Mesendoderm (in vitro differentiated cells): Measurements from ENCODE around the gene ZNF394.

ENCODE experiments used
- DNase-seq: peaks from one replicate; pipeline ENCODE4 v3.0.0; 2013
- H2AK5ac ChIP-seq: 2 replicates; pipeline ENCODE4 v1.6.1; 2013; ENCODE audit warnings: low read length, inconsistent platforms
- H2BK120ac ChIP-seq: 2 replicates; pipeline ENCODE4 v1.6.1; 2013; ENCODE audit warnings: low read depth, mild to moderate bottlenecking, low read length, moderate library complexity, mixed read lengths
- H2BK15ac ChIP-seq: replicated peaks from 2 replicates; pipeline ENCODE4 v1.6.1; 2013; ENCODE audit warnings: low read depth, mild to moderate bottlenecking, moderate library complexity
- H2BK5ac ChIP-seq: 2 replicates; pipeline ENCODE4 v1.6.1; 2013; ENCODE audit warnings: low read length, inconsistent platforms
- H3K18ac ChIP-seq: 2 replicates; pipeline ENCODE4 v1.6.1; 2013; ENCODE audit warnings: mild to moderate bottlenecking, low read length, mixed read lengths
- H3K23ac ChIP-seq: one replicate; pipeline ENCODE4 v1.6.1; 2013; ENCODE audit warnings: low read length
- H3K27ac ChIP-seq: 2 replicates; pipeline ENCODE4 v1.5.1; 2013; ENCODE audit warnings: low read depth, mild to moderate bottlenecking, inconsistent platforms, low read length, moderate library complexity
- H3K27me3 ChIP-seq: 2 replicates; pipeline ENCODE4 v1.6.1; 2013; ENCODE audit warnings: low read length, control low read depth, mild to moderate bottlenecking, inconsistent platforms; ENCODE audit not compliant: insufficient read depth, poor library complexity
- H3K36me3 ChIP-seq: 2 replicates; pipeline ENCODE4 v1.6.1; 2013; ENCODE audit warnings: low read length, inconsistent platforms; ENCODE audit not compliant: control insufficient read depth, insufficient read depth
- H3K4ac ChIP-seq: one replicate; pipeline ENCODE4 v1.6.1; 2013; ENCODE audit warnings: low read depth, mild to moderate bottlenecking, low read length, moderate library complexity
- H3K4me1 ChIP-seq: 2 replicates; pipeline ENCODE4 v1.6.1; 2013; ENCODE audit warnings: low read depth, low read length, inconsistent platforms; ENCODE audit not compliant: control insufficient read depth
- H3K4me2 ChIP-seq: 2 replicates; pipeline ENCODE4 v1.6.1; 2013; ENCODE audit warnings: low read length
- H3K4me3 ChIP-seq: 2 replicates; pipeline ENCODE4 v1.5.1; 2013; ENCODE audit warnings: mild to moderate bottlenecking, low read length
- H3K56ac ChIP-seq: one replicate; pipeline ENCODE4 v1.6.1; 2013; ENCODE audit warnings: low read length
- H3K79me1 ChIP-seq: 2 replicates; pipeline ENCODE4 v1.6.1; 2013; ENCODE audit warnings: low read length, inconsistent platforms
- H3K79me2 ChIP-seq: 2 replicates; pipeline ENCODE4 v1.6.1; 2013; ENCODE audit warnings: mild to moderate bottlenecking, low read length; ENCODE audit not compliant: control insufficient read depth, insufficient read depth
- H3K9ac ChIP-seq: 2 replicates; pipeline ENCODE4 v1.6.1; 2013; ENCODE audit warnings: low read length, inconsistent platforms
- H4K5ac ChIP-seq: one replicate; pipeline ENCODE4 v1.6.1; 2013; ENCODE audit warnings: low read length
- H4K8ac ChIP-seq: one replicate; pipeline ENCODE4 v1.6.1; 2013; ENCODE audit warnings: low read depth, mild to moderate bottlenecking, control low read depth, low read length, moderate library complexity
- WGBS: extraction: QIAGEN DNeasy Blood & Tissue Kit; methylation state at CpG from one replicate; pipeline ENCODE4 v1.1.7; 2013; ENCODE audit warnings: low lambda C conversion rate, missing lambda C conversion rate; ENCODE audit not compliant: insufficient coverage; ENCODE audit errors: extremely low coverage; 5-methylcytosine and 5-hydroxymethylcytosine counted together

Gene ZNF394

DNA sequence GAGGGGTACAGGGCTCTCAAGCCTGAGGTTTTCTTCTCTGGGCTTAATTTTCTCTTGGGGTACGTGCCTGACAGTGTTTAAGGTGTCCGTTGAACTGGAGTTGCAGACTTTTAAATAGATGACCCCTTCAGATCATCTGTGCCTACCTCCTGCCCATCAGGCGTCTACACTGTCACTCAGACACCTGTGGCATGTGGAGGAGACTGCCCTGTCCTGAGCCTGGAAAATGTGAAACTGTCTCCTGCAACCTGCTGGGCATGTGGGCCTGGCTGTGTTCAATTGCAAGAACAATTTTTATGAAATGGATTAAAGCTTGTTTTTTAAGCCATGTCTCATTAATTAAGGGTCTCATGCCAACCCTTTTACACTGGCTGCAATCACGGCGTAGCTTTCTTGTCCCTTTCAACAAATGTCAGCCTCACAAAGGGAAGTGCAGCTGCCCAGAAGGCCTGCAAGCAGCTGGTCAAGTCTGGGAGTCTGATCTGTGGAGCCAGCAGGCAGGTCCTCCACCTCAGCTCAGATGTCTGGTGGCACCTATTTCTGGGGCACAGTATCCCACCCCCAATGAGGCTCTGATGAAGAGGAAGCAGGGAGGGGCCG, 42.9 kb downstream of the ZNF394 start:
- H2BK120ac ChIP-seq, result no peak overlapping the region
- H3K4me1 ChIP-seq, result no peaks in the 10 kb centered on the region
- no peak overlapping the region for H3K9ac ChIP-seq
- no CpG with 5 or more reads among the region's 6 CpGs for WGBS
- no peak overlapping the region for H3K56ac ChIP-seq
- H4K8ac ChIP-seq, result no peak overlapping the region
- DNase-seq, result no peak
- peaks cover 11% of the 10 kb centered on the region for H3K79me1 ChIP-seq
- H3K4me3 ChIP-seq, result no peak overlapping the region
- no peak overlapping the region for H2AK5ac ChIP-seq
- no peak overlapping the region for H3K18ac ChIP-seq
- H3K4ac ChIP-seq, result no peak overlapping the region
- no peak overlapping the region for H4K5ac ChIP-seq
- no peak overlapping the region for H3K23ac ChIP-seq
- H3K27me3 ChIP-seq, result no peaks in the 10 kb centered on the region
- H3K4me2 ChIP-seq, result no peak overlapping the region
- peaks cover 20% of the 10 kb centered on the region for H3K79me2 ChIP-seq
- H3K36me3 ChIP-seq, result peaks cover 10% of the 10 kb centered on the region
- no peak overlapping the region for H2BK5ac ChIP-seq
- no peak overlapping the region for H3K27ac ChIP-seq
- H2BK15ac ChIP-seq, result no peak overlapping the region

DNA sequence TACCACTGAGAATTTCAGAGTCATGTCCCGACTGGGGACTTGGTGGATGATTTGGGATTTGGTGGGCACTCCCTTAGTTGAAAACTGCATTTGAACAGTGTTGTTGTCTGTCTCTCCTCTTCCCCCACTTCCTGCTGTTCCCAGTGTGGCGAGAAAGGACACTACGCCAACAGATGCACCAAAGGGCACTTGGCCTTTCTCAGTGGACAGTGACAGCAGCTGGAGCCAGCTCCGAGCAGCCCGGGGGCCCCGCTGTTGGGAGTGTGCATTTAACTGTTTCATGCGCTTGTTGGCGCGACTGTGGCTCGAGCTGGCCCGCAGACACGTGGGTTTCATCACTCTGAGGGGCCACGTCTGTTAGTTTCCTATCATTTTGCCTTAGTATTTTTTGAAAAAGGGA, 43.8 kb downstream of the ZNF394 start:
- H3K4me2 ChIP-seq, result no peak overlapping the region
- H3K4me1 ChIP-seq, result no peaks in the 10 kb centered on the region
- H4K5ac ChIP-seq, result no peak overlapping the region
- H2BK5ac ChIP-seq, result no peak overlapping the region
- H3K4ac ChIP-seq, result no peak overlapping the region
- H2AK5ac ChIP-seq, result no peak overlapping the region
- H2BK120ac ChIP-seq, result no peak overlapping the region
- no peak overlapping the region for H3K18ac ChIP-seq
- peaks cover 10% of the 10 kb centered on the region for H3K79me1 ChIP-seq
- no peak overlapping the region for H3K56ac ChIP-seq
- peaks cover 10% of the 10 kb centered on the region for H3K36me3 ChIP-seq
- no peak overlapping the region for H4K8ac ChIP-seq
- no peak overlapping the region for H3K23ac ChIP-seq
- no peak overlapping the region for H3K4me3 ChIP-seq
- no peaks in the 10 kb centered on the region for H3K27me3 ChIP-seq
- H3K79me2 ChIP-seq, result peaks cover 13% of the 10 kb centered on the region
- H3K27ac ChIP-seq, result no peak overlapping the region
- no peak overlapping the region for H2BK15ac ChIP-seq
- DNase-seq, result no peak
- H3K9ac ChIP-seq, result no peak overlapping the region
- no CpG with 5 or more reads among the region's 13 CpGs for WGBS

DNA sequence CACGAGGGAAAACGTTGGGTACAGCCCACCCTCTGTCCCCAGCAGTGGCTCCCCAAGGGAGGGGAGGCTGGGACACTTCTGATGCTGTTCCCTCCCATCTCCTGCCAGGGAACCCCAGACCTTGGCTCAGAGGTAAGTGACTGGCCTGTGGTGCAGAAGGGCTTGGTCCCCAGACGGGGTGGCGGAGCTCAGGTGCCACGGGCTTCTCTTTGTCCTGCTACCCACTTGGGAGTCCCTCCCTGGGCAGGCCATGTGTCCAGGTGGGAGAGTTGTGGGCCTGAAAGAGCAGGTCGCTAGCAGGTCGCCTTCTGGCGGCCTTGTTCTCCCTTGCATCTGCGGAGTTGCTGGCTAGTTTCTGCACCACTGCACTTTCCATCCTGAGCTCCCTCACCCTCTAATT, 44.2 kb downstream of the ZNF394 start:
- Histone ChIP-seq H2BK120ac (no peak overlapping the region), H3K4me2 (no peak overlapping the region), H2AK5ac (no peak overlapping the region), H3K79me1 (peaks cover 9% of the 10 kb centered on the region), H3K4me1 (no peaks in the 10 kb centered on the region), H3K36me3 (peaks cover 13% of the 10 kb centered on the region), H4K5ac (no peak overlapping the region), H3K27ac (no peak overlapping the region), H3K9ac (no peak overlapping the region), H4K8ac (no peak overlapping the region), H3K4ac (no peak overlapping the region), H3K79me2 (peaks cover 10% of the 10 kb centered on the region), H2BK15ac (no peak overlapping the region), H3K56ac (no peak overlapping the region), H3K18ac (no peak overlapping the region), H2BK5ac (no peak overlapping the region), H3K4me3 (no peak overlapping the region), H3K23ac (no peak overlapping the region), H3K27me3 (no peaks in the 10 kb centered on the region)
- WGBS, result no CpG with 5 or more reads among the region's 9 CpGs
- no peak for DNase-seq

DNA sequence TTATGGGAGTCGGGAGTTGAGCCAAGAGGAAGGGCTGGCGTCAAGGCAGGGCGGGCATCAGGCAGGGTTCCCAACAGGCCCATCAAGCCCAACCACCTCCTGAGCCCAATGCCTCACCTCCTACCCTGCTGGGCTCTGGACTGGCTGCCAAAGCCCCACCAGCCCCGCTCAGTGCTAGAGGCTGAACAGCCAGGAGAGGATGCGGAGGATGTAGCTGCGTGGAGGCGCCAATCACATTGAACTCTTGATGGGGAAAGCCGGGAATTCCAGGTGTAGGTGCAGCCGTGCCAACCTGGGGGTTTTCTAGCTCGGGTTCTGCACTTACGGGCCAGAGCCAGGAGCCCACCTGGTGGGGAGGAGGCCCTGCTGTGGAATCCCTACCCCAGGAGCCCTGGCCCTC, 47.0 kb downstream of the ZNF394 start:
- no peak for DNase-seq
- H3K4me3 ChIP-seq, result no peak overlapping the region
- H3K27ac ChIP-seq, result no peak overlapping the region
- no peak overlapping the region for H2AK5ac ChIP-seq
- H4K5ac ChIP-seq, result no peak overlapping the region
- no peak overlapping the region for H3K4me2 ChIP-seq
- no peak overlapping the region for H3K9ac ChIP-seq
- H3K18ac ChIP-seq, result no peak overlapping the region
- H3K79me1 ChIP-seq, result peaks cover 3% of the 10 kb centered on the region
- H3K23ac ChIP-seq, result no peak overlapping the region
- no peaks in the 10 kb centered on the region for H3K79me2 ChIP-seq
- H3K27me3 ChIP-seq, result no peaks in the 10 kb centered on the region
- H3K4ac ChIP-seq, result no peak overlapping the region
- H2BK15ac ChIP-seq, result no peak overlapping the region
- H4K8ac ChIP-seq, result no peak overlapping the region
- H3K36me3 ChIP-seq, result peaks cover 9% of the 10 kb centered on the region
- no CpG with 5 or more reads among the region's 11 CpGs for WGBS
- H3K4me1 ChIP-seq, result no peaks in the 10 kb centered on the region
- no peak overlapping the region for H2BK5ac ChIP-seq
- H2BK120ac ChIP-seq, result no peak overlapping the region
- H3K56ac ChIP-seq, result no peak overlapping the region

DNA sequence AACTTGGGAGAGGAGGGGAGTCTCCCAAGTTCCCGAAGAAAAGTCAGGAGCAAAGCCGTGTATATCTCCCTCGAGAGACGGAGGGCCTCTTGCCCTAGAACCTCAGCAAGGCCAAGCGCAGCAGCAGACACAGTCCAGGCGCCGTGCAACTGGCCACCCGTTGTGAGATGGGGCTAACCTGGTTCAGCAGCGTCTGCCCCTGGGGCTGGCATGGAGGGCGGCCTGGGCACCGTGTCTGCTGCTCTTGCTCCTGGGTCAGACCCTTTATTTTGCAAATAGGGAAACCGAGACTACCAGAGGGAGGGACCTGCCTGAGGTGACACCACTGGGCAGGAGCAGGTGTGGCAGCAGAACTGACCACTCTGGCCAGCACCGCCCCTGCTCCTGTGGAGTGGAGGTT, 47.5 kb downstream of the ZNF394 start:
- Histone ChIP-seq H3K23ac (no peak overlapping the region), H3K18ac (no peak overlapping the region), H3K9ac (no peak overlapping the region), H3K4ac (no peak overlapping the region), H3K56ac (no peak overlapping the region), H2BK15ac (no peak overlapping the region), H3K4me3 (no peak overlapping the region), H4K8ac (no peak overlapping the region), H3K79me1 (no peaks in the 10 kb centered on the region), H3K4me1 (no peaks in the 10 kb centered on the region), H2BK5ac (no peak overlapping the region), H4K5ac (no peak overlapping the region), H2AK5ac (no peak overlapping the region), H3K27me3 (no peaks in the 10 kb centered on the region), H2BK120ac (no peak overlapping the region), H3K79me2 (no peaks in the 10 kb centered on the region), H3K4me2 (no peak overlapping the region), H3K36me3 (peaks cover 10% of the 10 kb centered on the region), H3K27ac (no peak overlapping the region)
- WGBS, result no CpG with 5 or more reads among the region's 13 CpGs
- no peak for DNase-seq

DNA sequence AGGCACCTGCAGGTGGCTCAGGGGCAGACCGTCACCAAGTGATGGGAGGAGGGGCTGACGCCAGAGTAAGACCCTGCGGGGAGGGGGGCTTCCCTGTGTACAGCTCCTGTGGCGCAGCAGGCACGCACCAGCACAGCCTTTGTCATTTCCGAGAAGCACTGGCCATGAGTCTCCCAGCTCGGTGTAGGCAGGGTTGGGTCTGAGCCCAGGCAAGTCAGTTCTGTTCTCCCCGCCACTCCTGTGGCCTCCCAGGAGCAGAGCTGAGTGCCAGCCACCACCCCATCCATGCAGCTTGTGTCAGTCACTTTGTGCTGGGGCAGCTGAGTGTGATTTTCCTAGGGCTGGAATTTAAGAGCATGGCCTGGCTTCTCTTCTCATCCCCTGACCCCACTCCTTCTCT, 48.1 kb downstream of the ZNF394 start:
- H4K5ac ChIP-seq, result no peak overlapping the region
- no peak overlapping the region for H3K4me2 ChIP-seq
- no peak overlapping the region for H2BK5ac ChIP-seq
- H3K79me1 ChIP-seq, result no peaks in the 10 kb centered on the region
- no CpG with 5 or more reads among the region's 8 CpGs for WGBS
- H3K36me3 ChIP-seq, result peaks cover 10% of the 10 kb centered on the region
- no peak overlapping the region for H3K9ac ChIP-seq
- no peak overlapping the region for H3K4me3 ChIP-seq
- no peaks in the 10 kb centered on the region for H3K27me3 ChIP-seq
- H4K8ac ChIP-seq, result no peak overlapping the region
- H3K79me2 ChIP-seq, result no peaks in the 10 kb centered on the region
- no peak overlapping the region for H3K23ac ChIP-seq
- H3K18ac ChIP-seq, result no peak overlapping the region
- no peak overlapping the region for H3K4ac ChIP-seq
- H3K56ac ChIP-seq, result no peak overlapping the region
- DNase-seq, result no peak
- no peak overlapping the region for H3K27ac ChIP-seq
- H2BK15ac ChIP-seq, result no peak overlapping the region
- H2AK5ac ChIP-seq, result no peak overlapping the region
- H2BK120ac ChIP-seq, result no peak overlapping the region
- H3K4me1 ChIP-seq, result no peaks in the 10 kb centered on the region
